HL-60/S4 treated with phorbol 12-myristate 13-acetate at 8.2 ng/mL for 4 days and 3 days (cell line): ENCODE results near the gene THRAP3.
"Not testable (repeated sequence)": the region's sequence is repeated elsewhere in the genome, so short reads cannot be mapped to it uniquely, and the experiment has no call there.

Source experiments
- in situ Hi-C: fragments of 300-500 bp; cut with MboI; formaldehyde crosslinking; loops from 2 replicates; pipeline ENCODE4 v1.15.0; 2022; ENCODE audit warnings: low sequenced_read_pairs

Gene THRAP3, protein sequence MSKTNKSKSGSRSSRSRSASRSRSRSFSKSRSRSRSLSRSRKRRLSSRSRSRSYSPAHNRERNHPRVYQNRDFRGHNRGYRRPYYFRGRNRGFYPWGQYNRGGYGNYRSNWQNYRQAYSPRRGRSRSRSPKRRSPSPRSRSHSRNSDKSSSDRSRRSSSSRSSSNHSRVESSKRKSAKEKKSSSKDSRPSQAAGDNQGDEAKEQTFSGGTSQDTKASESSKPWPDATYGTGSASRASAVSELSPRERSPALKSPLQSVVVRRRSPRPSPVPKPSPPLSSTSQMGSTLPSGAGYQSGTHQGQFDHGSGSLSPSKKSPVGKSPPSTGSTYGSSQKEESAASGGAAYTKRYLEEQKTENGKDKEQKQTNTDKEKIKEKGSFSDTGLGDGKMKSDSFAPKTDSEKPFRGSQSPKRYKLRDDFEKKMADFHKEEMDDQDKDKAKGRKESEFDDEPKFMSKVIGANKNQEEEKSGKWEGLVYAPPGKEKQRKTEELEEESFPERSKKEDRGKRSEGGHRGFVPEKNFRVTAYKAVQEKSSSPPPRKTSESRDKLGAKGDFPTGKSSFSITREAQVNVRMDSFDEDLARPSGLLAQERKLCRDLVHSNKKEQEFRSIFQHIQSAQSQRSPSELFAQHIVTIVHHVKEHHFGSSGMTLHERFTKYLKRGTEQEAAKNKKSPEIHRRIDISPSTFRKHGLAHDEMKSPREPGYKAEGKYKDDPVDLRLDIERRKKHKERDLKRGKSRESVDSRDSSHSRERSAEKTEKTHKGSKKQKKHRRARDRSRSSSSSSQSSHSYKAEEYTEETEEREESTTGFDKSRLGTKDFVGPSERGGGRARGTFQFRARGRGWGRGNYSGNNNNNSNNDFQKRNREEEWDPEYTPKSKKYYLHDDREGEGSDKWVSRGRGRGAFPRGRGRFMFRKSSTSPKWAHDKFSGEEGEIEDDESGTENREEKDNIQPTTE

DNA sequence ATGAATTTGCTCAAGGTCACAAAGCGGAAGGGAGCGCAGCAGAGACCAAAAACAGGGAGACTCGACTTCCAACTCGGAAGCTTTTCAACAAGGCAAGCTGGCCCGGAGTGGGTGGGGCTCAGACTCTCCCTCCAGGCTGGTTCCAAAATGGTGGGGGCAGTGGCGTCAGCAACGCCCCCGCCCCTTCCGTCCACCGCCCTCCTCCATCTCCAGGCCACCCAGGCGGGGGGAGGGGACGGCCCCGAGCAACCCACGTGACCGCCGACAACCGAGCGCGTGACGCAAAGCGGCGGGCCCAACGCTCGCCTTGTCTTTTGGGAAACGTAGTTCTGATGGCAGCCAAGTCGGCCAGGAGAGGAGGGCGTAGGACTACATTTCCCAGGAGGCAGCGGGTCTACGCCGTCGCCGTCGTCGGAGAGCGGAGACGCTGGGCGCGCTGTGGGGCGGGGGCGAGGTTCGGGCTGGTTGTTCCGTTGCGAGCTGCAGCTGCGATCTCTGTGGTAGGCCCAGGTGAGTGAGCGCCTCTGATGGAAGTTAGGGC, at the start of gene THRAP3:
THRAP3 (plus strand) TSS at position 448 of the 541 bp plus-strand sequence. CDS start 58,121 bp downstream, outside the sequence.
- in situ Hi-C loops: no loop called here

- in situ Hi-C loops: no loop called here
Observed at GRCh38 chr1:36174713-36175112, 49.5 kb upstream of the THRAP3 start.

- in situ Hi-C loops: no loop called here
Observed at GRCh38 chr1:36175137-36176095, 48.8 kb upstream of the THRAP3 start.

DNA sequence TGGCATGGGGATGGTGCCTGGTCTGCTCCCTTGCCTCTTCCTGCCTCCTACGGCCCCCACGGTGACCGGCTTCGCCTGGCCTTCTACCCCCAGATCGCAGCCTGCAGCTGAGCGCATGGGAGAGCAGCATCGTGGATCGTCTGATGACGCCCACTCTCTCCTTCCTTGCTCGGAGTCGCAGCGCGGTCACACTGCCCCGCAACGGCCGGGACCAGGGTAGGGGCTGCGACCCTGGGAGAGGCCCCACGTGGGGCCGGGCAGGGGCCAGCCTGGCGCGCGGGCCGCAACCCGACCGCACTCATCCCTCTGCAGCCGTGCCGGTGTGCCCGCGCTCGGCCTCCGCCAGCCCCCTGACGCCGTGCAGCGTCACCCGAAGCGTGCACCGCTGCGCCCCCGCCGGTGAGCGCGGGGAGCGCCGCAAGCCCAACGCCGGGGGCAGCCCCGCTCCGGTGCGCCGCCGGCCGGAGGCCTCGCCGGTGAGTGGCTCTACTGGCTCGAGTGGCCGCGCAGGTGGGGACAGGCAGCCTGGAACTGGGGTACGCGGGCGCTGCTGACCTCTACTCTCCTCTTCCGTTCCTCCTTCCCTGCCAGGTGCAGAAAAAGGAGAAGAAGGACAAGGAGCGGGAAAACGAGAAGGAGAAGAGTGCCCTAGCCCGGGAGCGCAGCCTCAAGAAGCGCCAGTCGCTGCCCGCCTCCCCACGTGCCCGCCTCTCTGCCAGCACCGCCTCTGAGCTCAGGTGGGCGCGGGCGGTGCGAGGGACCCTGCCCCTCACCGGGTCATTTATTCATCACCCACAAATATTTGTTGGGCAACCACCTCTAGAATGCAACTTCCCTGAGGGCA, 47.9 kb upstream of the THRAP3 start:
- in situ Hi-C loops: no loop called here

DNA sequence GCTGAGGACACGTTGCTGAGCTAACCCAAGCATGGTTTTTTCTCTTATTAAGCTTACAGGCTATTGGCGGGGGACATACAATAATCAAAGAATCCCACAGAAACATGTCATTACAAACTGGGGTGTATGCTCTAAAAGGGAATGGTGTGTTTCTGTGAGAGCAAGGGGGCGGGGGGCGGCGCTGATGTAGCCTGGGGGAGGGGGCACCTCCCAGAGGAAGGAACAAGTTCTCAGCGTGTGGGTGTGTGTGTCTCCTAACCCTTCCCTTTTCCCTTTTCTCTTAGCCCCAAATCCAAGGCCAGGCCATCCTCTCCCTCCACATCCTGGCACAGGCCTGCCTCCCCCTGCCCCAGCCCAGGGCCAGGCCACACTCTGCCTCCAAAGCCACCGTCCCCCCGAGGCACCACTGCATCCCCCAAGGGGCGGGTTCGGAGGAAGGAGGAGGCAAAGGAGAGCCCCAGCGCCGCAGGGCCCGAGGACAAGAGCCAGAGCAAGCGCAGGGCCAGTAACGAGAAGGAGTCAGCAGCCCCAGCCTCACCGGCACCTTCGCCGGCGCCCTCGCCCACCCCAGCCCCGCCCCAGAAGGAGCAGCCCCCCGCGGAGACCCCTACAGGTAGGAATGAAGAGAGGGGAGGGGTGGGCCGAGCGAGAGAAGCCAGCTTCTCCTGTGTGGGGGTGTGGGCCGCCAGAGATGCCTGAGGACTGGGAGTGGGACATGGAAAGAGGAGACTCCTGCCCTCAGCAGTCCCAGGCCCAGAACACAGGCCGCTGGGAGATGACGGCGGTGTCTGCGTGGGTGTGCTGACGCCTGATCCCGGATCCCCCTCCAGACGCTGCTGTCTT, 46.4 kb upstream of the THRAP3 start:
- in situ Hi-C loops: no loop called here

- in situ Hi-C loops: no loop called here
Observed at GRCh38 chr1:36178471-36179219, 45.6 kb upstream of the THRAP3 start.

GRCh38 chr1:36179220-36179600, 45.0 kb upstream of the THRAP3 start:
- in situ Hi-C loops: no loop called here

- in situ Hi-C loops: no loop called here
Observed at GRCh38 chr1:36182734-36183133, 41.5 kb upstream of the THRAP3 start.

DNA sequence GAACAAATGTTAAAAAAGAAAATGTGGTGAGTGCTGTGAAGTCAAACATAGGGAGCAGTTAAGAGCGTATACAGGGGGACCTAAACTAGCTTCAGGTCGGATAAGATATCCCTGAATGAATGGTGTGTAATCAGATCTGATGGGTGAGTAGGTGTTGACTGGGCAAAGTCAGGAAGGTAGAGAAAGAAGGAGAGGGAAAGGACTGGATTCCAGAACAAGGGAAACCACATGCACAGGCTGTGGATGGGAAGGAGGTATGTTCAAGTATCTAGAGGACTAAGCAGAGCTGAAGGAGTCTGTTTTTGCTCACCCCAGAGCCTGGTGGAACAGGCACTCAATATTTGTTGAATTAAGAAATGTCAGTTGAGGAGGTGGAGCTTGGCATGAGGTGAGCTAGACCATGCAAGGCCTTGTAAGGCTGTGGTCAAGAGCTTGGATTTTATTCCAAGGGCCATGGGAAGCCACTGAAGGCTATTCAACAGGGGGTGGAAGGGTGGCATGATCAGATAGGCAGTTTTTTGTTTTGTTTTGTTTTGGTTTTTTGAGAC, 40.9 kb upstream of the THRAP3 start:
- in situ Hi-C loops: no loop called here

DNA sequence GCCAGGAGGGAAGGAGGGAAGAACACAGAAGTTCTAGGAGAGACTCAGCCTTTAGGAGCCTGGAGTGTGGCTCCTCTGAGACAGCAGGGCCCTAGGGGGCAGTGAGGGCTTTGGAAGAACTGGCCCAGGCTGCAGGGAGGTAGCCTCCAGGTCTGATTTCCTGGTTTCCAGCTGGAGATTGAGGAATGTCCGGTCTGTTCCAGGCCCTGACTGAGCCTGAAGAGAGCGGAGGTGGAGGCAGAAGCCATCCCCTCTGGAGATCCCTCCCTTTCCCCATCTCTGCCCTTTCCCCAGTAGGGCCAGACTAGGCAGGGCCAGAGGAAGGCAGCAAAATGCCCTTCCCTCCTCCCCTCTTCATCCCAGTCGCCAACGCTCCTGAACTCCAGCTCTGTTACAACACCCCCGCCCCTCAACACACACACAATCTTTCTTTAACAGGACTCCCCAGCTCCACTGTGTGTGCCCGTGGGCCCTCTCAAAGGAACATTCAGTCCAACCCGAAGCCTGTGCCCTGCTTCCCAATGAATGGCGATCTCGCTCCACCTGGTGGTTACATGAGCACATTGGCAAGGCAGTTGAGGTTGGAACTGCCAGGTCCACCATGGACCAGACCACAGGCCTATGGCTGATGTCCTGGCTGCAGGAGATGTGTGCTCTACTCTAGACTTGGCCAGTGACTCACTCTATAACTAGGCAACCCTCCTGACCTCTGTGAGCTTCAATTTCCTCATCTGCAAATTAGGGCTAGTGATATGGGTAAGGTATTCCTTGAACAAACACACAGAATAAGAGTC, 36.2 kb upstream of the THRAP3 start:
- in situ Hi-C loops: no loop called here

- in situ Hi-C loops: not testable (repeated sequence)
Observed at GRCh38 chr1:36196805-36197204, 27.4 kb upstream of the THRAP3 start.

GRCh38 chr1:36198641-36199040, 25.6 kb upstream of the THRAP3 start:
- in situ Hi-C loops: no loop called here

GRCh38 chr1:36199934-36200741, 24.1 kb upstream of the THRAP3 start:
- in situ Hi-C loops: no loop called here

DNA sequence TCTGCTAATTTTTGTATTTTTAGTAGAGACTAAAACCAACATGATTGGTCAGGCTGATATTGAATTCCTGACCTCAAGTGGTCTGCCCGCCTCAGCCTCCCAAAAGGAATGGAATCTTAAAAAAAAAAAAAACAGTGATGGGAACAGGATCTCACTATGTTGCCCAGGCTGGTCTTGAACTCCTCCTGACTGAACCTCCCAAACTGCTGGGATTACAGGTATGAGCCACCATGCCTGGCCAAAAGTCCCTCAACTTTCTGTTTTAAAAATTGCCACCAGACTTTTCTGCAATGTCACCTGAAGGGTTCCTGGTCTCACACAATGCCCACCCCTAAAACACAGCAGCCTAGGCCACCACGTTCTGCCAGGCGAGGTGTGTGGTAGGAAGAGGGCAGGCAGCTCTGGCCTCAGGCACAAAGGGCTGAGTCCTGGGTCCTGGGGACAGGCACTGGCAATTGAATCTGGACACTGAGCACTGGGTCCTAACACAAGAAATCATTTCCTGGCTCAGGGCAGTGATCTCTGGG, 21.2 kb upstream of the THRAP3 start:
- in situ Hi-C loops: no loop called here

DNA sequence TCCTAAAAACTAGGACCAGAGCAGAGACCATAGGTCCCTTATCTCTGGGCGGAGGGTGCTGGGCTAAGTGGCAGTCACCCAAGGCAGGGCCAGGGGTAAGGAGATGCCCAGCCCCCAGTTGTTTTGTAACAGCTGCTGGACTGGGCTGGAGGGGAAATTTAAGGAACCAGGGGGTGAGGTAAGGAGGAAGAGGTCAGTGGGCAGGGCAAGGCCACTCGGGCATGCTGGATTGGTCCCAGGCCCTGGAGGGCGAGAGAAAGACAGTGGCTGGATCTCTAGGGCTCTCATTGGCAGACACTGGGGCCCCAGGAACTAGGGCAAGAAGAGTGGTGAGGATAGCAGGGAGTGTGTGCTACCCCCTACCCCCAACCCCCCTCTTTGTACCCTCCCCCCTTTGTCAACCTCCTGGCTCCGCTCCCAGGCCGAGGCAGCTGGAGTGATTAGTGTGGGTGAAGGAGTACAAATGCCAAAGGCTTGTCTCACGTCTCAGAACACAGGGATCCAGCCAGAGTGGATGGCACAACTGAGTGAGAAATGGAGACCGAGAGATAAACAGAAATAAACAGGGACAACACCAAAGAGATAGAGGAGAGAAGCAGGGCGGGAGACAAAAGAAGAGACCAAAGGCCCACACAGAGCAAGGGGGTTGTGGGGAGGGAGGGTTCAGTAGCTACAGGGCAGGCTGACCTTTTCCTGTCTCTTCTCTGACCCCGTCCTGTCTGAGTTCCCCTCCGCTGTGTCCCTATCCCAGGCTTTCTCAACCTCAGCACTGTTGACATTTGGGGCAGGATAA, 20.5 kb upstream of the THRAP3 start:
- in situ Hi-C loops: no loop called here
